Erythroblast (primary cell): ENCODE results near the gene C3orf80.

Source experiments
- GATA1 ChIP-seq: IDR thresholded peaks from 2 replicates; pipeline ENCODE4 v1.6.1; 2011; ENCODE audit warnings: low read depth, mild to moderate bottlenecking, control low read depth, low read length, moderate library complexity
- POLR2A ChIP-seq: IDR thresholded peaks from 2 replicates; pipeline ENCODE4 v1.6.1; 2011; ENCODE audit warnings: mild to moderate bottlenecking, low read length

DNA sequence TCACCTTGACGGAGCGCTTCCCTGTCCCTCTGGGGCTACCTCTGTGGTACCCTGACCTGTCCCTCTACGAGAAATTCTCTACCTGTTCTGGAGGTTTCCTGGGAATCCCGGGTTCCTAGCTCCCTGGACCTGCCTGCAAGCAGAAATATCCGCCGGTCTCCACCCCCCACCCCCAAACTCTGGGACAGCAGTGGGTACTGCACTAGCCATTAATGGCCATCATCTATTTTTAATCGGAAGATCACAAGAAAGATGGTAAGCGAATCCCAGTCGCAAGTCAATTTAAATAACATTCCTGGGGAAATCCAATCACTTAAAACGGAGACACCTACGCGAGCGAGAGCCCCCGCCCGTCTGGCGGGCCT, 429 bp upstream of the C3orf80 start:
- TF ChIP-seq POLR2A (no peak), GATA1 (no peak)
